Ascending aorta (tissue), 2 donors: ENCODE results near the gene BRD3OS. TPM values are rescaled to one million over a fixed set of nuclear protein-coding genes. Genes with fewer than 3 reads are reported as not detected.

Experiments
- DNase-seq, 2 donors: peaks; one replicate each; pipeline ENCODE4 v3.0.0-alpha.2; 2019; ENCODE audit warnings: low spot score in 2 of 2
- H3K27ac ChIP-seq, 2 donors: fragments of 200-600 bp; sonication (generic); one replicate each; pipeline ENCODE4 v1.5.1; 2016 to 2017; ENCODE audit warnings: mild to moderate bottlenecking in 1 of 2
- H3K27me3 ChIP-seq: fragments of 200-600 bp; sonication (generic); one replicate; pipeline ENCODE4 v1.5.1; 2017
- H3K36me3 ChIP-seq, 2 donors: fragments of 200-600 bp; sonication (generic); one replicate each; pipeline ENCODE4 v1.5.1; 2016
- H3K4me1 ChIP-seq, 2 donors: fragments of 200-600 bp; sonication (generic); one replicate each; pipeline ENCODE4 v1.5.1; 2016 to 2017; ENCODE audit warnings: mild to moderate bottlenecking in 1 of 2
- H3K4me3 ChIP-seq, 2 donors: fragments of 200-600 bp; sonication (generic); one replicate each; pipeline ENCODE4 v1.5.1; 2016 to 2017; ENCODE audit warnings: mild to moderate bottlenecking in 1 of 2
- H3K9me3 ChIP-seq, 2 donors: fragments of 200-600 bp; sonication (generic); one replicate each; pipeline ENCODE4 v1.5.1; 2016
- intact Hi-C: fragments of 100-400 bp; cut with DNase I; formaldehyde crosslinking; loops from one replicate; pipeline ENCODE4 v1.15.1; 2023
- total RNA-seq: library from RNA; depleted of rRNA; stranded (reverse); fragments of >200 nt; gene quantifications from one replicate; pipeline ENCODE4 v1.1.0, GENCODE V29; 2016
- TF ChIP-seq, protein P1 (sequence below), 3 experiments: fragments of 200-600 bp in 2 of 3; fragments of 450-650 bp in 1 of 3; sonication (generic) in 2 of 3; IDR thresholded peaks; one replicate each; pipeline ENCODE4 v1.5.1; 2016 to 2019; ENCODE audit warnings: antibody characterized with exemption in 3 of 3, mild to moderate bottlenecking in 1 of 3, moderate library complexity in 1 of 3

The BRD3OS gene
- total RNA-seq, 1 donor from 2014 or later: 15.9 TPM

- peaks cover 75 to 94% of the 10 kb centered on the region in 2 donors for H3K36me3 ChIP-seq
- H3K27me3 ChIP-seq: no peaks in the 10 kb centered on the region
- H3K27ac ChIP-seq: no peak overlapping the region
- intact Hi-C loops: no loop called here
- no peak for DNase-seq
- no peak overlapping the region for H3K4me3 ChIP-seq
- TF ChIP-seq, protein P1, sequence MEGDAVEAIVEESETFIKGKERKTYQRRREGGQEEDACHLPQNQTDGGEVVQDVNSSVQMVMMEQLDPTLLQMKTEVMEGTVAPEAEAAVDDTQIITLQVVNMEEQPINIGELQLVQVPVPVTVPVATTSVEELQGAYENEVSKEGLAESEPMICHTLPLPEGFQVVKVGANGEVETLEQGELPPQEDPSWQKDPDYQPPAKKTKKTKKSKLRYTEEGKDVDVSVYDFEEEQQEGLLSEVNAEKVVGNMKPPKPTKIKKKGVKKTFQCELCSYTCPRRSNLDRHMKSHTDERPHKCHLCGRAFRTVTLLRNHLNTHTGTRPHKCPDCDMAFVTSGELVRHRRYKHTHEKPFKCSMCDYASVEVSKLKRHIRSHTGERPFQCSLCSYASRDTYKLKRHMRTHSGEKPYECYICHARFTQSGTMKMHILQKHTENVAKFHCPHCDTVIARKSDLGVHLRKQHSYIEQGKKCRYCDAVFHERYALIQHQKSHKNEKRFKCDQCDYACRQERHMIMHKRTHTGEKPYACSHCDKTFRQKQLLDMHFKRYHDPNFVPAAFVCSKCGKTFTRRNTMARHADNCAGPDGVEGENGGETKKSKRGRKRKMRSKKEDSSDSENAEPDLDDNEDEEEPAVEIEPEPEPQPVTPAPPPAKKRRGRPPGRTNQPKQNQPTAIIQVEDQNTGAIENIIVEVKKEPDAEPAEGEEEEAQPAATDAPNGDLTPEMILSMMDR (IDR thresholded peaks at IDR 0.05): no peak
- peaks cover 0 to 4% of the 10 kb centered on the region in 2 donors for H3K4me1 ChIP-seq
- H3K9me3 ChIP-seq: no peaks in the 10 kb centered on the region
Measured at GRCh38 chr9:134046894-134047681, 21.8 kb downstream of the BRD3OS start.

DNA sequence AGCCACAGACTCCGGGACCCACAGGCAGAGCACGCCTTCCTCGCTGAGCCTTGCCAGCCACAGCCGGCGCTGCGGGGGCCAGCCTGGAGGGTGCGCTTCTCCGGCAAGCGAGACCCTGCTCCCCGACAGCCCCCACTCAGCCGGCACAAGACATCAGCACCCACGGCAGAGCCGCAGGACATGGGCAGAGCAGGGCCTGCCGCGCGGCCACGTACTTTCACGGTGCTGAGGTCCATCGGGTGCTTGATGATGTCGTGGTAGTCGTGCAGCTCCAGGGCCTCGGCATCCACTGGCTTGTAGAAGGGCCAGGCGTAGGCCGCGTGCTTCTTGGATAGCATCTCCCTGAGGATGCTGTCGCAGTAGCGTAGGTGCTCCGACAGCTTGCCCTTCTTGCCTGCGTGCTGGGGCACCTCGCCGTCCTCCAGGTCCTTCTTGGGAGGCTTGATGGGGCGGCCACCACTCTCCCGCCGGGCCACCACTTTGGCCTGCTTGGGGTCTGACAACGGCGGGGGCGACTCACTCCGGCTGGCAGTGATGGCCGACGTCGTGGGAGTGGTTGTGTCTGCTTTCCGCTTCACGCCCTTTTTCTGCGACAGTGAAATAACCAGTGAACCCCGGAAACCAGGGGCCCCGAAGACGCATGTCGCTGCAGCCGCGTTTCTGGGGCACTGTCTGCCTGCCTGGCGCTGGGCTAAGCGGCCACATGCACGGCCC lies 22.7 kb downstream of the BRD3OS start:
- intact Hi-C loops: no loop called here
- Histone ChIP-seq H3K27me3 (no peaks in the 10 kb centered on the region), H3K36me3 (peaks cover 82 to 98% of the 10 kb centered on the region in 2 donors), H3K27ac (no peak overlapping the region), H3K9me3 (no peaks in the 10 kb centered on the region), H3K4me3 (no peak overlapping the region), H3K4me1 (peaks cover 0 to 4% of the 10 kb centered on the region in 2 donors)
- DNase-seq: no peak
- TF ChIP-seq, protein P1 (IDR thresholded peaks at IDR 0.05): no peak

- TF ChIP-seq, protein P1 (IDR thresholded peaks at IDR 0.05): no peak
- Histone ChIP-seq H3K4me3 (no peak overlapping the region), H3K27ac (no peak overlapping the region), H3K36me3 (peaks cover 81 to 98% of the 10 kb centered on the region in 2 donors), H3K4me1 (peaks cover 0 to 4% of the 10 kb centered on the region in 2 donors), H3K27me3 (no peaks in the 10 kb centered on the region), H3K9me3 (no peaks in the 10 kb centered on the region)
- intact Hi-C loops: no loop called here
- DNase-seq: no peak
Measured at GRCh38 chr9:134048582-134048968, 23.3 kb downstream of the BRD3OS start.

- H3K36me3 ChIP-seq: peaks cover 75 to 94% of the 10 kb centered on the region in 2 donors
- H3K4me1 ChIP-seq: peaks cover 0 to 4% of the 10 kb centered on the region in 2 donors
- TF ChIP-seq, protein P1 (IDR thresholded peaks at IDR 0.05): no peak
- no peak overlapping the region for H3K27ac ChIP-seq
- H3K27me3 ChIP-seq: no peaks in the 10 kb centered on the region
- no peak for DNase-seq
- no peaks in the 10 kb centered on the region for H3K9me3 ChIP-seq
- no peak overlapping the region for H3K4me3 ChIP-seq
- intact Hi-C loops: no loop called here
Measured at GRCh38 chr9:134049236-134049635, 24.0 kb downstream of the BRD3OS start.

DNA sequence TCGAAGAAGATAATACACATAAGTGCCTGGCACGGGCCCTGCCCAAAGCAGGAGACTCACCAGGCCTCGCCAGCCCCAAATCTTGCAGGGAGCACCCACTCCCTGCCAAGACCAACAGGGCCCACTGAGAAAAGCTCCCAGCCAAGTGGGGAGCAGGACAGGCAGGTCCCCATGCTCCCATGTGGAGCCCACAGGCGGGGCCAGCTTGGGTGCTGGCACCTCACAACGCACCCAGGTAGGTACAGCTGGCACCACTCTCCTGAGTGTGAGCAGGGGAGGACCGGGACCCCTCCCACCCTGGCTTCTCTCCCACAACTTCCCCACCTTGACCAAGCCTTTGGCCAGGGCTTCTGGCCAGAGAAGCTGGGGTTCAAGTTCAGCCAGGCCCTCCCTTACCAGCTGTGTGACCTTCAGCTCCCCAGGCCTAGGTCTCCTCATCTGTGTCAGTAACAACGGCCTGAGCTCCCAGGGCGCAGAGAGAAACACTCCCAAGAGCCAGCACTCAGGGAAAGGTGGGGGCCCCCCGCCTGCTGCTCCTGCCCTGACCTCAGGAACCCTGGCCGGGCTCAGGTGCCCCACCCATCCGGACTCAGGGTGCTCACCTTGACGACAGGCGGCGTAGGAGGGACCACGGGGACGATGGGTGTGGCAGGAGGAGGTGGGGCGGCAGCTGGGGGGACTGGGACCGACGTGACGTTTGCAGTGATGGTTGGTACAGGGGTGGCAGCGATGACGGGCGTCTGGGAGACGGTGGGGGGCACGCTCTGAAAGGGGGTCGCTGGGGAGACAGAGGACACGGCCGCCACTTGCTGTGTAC lies 24.7 kb downstream of the BRD3OS start:
- Histone ChIP-seq H3K27me3 (no peaks in the 10 kb centered on the region), H3K9me3 (no peaks in the 10 kb centered on the region), H3K27ac (no peak overlapping the region), H3K36me3 (peaks cover 70 to 87% of the 10 kb centered on the region in 2 donors), H3K4me1 (peaks cover 0 to 4% of the 10 kb centered on the region in 2 donors), H3K4me3 (no peak overlapping the region)
- TF ChIP-seq, protein P1 (IDR thresholded peaks at IDR 0.05): no peak
- intact Hi-C loops: no loop called here
- DNase-seq: no peak
